Measurements from ENCODE around the gene MYO9B.

DNA sequence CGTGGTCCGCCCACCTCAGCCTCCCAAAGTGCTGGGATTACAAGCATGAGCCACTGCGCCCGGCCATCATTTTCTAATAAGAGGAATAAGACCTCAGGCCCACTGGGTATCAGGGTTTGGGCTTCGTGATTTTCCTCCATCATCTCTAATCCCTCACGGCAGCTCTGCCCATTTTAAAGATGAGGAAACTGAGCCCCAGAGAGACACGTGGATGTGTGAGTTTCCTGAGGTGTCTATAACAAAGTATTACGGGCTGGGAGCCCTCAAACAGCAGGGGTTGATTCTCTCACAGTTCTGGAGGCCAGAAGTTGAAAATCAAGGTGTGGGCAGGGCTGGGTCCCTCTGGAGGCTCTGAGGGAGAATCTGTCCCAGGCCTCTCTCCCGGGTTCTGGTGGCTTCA, 33.7 kb downstream of the MYO9B start:
- TF ChIP-seq, protein P1, sequence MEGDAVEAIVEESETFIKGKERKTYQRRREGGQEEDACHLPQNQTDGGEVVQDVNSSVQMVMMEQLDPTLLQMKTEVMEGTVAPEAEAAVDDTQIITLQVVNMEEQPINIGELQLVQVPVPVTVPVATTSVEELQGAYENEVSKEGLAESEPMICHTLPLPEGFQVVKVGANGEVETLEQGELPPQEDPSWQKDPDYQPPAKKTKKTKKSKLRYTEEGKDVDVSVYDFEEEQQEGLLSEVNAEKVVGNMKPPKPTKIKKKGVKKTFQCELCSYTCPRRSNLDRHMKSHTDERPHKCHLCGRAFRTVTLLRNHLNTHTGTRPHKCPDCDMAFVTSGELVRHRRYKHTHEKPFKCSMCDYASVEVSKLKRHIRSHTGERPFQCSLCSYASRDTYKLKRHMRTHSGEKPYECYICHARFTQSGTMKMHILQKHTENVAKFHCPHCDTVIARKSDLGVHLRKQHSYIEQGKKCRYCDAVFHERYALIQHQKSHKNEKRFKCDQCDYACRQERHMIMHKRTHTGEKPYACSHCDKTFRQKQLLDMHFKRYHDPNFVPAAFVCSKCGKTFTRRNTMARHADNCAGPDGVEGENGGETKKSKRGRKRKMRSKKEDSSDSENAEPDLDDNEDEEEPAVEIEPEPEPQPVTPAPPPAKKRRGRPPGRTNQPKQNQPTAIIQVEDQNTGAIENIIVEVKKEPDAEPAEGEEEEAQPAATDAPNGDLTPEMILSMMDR (IDR thresholded peaks at IDR 0.05; ENCODE audit: insufficient read depth, low read length, poor library complexity, severe bottlenecking): no peak
- no peak for TF ChIP-seq EZH2phosphoT487 (conservative IDR thresholded peaks at IDR 0.05; ENCODE audit: low read length)
